Cerebellar nuclear complex (tissue), 1 donor: ENCODE data around the gene ABTB2.
"Not testable (repeated sequence)": the region's sequence is repeated elsewhere in the genome, so short reads cannot be mapped to it uniquely, and the experiment has no call there.

Experiments used
- DNase-seq, 2 experiments: peaks; one replicate each; lab custom pipeline; 2025; lab: John Stamatoyannopoulos, UW

The ABTB2 gene

DNA sequence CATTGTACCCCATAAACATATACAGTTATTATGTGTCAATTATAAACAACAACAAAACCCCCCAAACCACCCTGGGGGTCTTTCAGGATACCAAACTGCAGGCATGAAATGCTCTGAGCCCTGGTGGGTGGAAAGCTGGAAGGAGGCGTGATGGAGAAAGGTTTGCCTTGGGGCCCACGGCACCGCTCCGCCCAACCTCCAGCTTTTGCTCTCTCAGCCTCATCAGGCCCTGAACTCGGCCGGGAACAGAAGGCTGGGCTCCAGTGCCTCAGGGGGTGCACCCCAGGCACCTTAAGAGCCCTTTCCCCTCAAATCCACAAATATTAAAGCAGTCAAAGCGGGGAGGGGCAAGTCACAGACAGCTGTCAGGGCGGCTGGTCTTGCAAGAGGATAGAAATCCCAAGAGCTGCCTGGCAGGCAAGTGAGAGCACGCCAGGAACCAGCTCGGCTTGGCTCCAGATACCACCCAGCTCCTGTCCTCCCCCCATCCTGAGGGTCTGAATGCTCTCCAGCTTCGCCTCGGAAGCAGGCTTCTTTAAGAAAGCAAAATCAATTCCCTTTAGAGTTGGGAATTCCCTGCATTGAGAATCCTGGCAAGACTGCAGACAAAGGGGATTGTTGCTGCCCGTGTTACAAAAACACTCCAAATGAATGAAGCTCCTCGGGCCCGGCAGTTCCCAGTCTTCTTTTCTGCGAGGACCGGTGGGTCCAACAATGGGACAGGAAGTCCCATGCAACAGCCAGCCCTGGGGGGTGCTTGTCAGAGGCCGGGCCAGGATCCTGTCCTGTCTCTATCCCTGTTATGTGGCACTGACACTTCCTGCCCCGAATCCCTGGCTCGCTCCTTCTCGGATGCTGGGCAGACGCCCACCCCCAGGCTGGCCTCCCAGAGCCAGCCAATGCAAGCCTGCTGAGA, 171.6 kb downstream of the ABTB2 start:
- no peak for DNase-seq

DNA sequence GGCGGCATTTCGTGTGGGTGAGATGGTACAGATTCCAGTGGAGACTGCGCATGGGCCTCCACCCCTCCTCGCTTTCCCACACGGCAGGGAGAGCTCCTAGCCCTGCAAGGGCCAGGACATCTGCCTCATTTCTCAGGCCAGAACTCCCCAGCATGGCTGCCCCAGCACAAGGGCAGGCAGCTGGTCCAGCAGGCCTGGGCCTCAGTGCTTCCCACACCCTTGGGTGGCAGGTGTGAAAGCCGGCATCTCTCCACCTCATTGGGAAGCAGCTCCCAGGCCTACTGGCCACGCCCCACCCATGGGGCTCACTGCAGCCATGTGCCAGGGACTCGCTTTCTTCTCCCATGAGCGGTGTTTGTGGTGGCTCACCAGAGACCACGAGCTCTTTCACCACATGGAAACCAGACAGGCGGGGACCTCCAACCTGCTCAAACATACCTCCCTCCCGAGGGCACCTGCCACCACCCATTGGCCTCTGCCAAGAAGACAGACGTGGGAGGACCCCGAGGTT, 173.2 kb downstream of the ABTB2 start:
- DNase-seq = no peak

DNA sequence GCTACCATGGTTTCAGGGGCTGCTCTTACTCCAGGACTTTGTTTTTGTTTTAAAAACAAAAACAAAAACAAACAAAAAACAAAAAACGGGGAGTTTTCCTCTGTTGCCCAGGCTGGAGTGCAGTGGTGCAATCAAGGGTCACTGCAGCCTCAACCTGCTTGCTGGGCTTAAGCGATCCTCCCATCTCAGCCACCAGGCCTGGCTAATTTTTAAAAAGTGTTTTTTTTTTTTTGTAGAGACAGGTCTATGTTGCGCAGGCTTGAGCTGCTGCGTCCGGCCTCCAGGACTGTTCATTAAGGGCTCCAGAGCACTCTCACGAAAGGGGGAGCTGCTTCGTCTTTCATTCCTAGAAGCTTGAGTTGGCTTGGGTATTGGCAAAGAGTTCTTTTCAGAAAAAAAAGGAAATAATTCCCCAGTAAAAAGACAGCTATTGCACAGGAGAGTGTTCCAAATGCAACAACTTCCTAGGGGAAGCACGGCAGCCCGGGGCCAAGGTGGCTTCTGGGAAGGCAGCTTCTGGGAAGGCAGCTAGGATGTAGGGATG, 173.9 kb downstream of the ABTB2 start:
- no peak for DNase-seq

DNA sequence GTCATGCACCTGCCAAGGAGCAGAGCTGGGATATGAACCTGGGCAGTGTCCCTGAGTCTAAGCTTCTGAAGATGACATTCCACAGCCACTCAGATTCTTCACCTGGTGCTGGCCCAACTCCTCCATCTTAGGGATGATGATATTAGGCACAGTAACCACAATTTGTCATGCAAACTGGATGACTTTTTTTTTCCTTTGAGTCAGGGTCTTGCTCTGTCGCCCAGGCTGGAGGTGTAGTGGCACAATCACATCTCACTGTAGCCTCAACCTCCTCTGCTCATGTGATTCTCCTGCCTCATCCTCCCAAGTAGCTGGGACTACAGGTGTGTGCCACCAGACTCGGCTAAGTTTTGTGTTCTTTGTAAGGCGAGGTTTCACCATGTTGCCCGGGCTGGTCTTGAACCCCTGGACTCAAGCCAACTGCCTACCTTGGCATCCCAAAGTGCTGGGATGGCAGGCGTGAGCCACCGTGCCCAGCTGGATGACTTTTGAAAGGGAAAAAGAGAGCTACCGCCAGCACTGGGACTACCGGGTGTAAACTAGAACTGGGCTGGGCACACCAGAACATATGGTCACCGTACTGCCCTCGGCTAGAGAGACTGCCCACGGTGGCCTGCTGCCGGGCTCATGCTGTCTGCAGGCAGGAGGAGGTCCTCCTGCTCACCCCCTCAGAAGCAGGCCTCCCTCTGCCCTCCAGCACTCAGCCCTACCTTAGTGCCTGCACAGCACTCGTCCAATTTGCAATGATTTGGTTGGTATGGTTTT, 174.7 kb downstream of the ABTB2 start:
- DNase-seq = no peak

DNA sequence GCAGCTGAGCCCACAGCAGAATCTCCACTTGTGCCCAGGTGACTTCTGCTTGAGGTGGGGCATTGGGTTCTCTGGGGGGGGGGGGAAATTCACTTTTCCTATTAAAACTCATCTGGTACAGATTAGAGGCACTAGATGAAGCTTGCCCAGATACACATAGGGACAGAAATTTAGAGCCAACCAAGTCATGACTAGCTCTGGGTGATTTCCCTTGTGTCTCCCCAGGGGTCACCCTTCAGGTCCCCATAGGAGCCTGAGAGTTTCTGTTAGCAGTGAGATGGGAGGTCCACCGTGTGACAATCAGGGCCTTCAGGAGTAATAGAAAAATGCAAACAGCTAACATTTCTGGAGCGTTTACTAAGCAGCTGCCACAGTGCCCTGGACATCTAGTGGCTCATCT, 175.4 kb downstream of the ABTB2 start:
- DNase-seq = no peak

DNA sequence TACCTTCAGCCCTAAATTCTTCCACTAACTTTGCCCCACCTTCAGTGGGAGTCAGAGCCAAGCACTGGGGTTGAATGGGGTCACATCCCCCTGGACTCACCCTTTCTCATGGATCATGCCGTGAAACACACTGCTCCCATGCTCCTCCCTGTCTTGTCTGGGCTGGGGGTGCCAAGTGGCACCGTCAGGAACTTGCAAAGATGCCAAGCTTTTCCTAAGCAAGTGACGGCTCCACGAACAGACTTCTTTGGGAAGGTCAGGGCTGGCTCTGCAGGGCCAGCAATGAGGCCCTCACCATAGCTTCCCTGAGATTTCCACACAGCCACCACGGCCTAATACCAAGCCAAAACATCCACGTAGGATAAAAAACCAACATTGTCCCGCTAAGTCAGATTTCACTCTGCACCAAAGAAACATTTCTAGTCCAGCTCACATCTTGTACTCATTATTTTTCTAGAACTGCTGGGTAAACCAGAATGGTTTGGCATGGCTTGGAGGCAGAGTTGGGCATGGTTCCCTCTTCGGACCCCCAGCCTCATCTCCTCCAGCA, 175.9 kb downstream of the ABTB2 start:
- no peak for DNase-seq

DNA sequence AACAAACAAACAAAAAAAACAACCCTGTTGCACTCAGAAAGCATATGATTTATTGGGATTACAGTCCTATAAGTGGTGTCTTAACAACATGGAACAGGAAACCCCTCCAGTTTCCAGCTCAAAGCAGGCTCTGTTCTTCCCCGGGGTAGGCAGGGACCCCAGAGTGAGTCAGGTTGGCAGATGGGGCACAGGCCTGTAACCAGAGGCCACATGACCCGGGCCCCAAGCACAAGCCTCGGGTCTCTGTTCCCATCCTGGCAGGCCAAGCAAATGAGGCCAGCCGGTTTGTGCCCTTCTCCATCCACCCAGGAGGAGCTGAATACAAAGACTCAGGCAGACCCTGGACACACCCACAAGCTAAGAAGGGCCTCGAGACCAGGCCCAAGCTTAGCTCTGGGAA, 176.6 kb downstream of the ABTB2 start:
- no peak for DNase-seq

DNA sequence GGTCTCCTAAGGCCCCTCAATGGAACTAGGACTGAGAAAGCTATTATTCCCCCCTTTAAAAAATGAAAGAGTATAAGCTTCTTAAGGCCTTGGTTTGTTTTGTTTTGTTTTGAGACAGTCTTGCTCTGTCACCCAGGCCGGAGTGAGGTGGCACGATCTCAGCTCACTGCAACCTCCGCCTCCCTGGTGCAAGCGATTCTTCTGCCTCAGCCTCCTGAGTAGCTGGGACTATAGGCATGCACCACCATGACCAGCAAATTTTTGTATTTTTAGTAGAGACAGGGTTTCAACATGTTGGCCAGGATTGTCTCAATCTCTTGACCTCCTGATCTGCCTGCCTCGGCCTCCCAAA, 177.0 kb downstream of the ABTB2 start:
- not testable (repeated sequence) for DNase-seq

DNA sequence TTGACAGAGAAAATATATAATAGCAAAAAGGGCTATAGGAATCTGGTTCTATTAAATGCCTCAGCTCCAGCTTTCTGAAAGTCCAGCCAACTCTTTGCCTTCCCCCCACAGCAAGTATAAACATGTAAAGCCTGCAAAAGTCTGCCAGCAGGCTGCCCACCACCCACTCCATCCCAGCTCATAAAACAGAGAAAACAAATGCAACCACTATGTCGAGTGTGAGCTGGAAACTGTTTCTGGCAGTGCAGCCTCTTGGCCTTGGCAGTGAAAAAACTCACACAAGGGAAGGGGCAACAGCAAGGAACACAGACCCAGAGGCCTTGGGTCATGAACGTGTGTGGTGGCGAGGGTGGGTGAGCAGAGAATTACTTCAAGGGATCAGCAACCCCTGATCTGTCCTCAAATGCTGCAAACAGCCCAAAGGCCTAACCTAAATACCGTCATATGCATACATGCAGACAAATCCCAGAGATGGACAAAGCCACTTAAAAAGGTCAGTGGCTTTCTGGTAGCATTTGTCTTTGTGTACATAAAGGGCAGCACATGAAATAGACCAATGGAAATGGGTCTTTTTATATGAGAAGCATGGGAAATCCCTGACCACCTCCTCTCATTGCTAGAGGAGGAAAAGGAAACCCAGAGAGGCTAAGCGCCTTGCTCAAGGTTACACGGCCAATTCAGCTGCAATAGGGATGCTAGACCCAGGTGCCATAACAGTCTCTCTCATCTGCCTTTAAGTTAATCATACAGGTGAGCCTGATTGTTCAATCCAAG, 177.6 kb downstream of the ABTB2 start:
- no peak for DNase-seq

DNA sequence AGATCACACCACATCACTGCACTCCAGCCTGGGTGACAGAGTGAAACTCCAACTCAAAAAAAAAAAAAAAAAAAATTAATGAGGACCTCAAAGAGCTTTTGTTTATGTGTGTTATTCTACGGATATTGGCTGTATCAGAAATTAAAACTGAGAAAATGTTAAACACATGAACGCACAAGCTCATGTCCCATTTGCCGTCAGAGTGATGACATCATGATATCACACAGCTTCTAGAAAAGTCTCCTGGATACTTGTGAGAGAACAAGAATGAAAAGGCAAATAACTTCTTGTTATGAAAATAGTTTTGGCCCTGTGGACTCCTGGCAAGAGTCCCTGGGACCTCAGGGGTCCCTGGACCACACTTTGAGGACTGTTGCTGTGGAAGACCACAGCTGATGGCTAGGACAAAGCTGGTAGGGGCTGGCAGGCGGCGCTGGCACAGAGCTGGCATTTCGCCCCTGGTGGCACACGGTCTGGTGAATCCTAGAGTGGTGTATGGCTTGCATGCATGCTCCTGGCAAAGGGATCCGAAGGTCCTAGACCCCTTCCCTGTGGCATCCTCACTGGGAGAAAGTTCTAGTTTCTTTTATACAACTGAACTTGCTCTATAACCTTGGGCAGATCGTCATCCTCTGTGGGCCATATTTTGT, 178.7 kb downstream of the ABTB2 start:
- no peak for DNase-seq

DNA sequence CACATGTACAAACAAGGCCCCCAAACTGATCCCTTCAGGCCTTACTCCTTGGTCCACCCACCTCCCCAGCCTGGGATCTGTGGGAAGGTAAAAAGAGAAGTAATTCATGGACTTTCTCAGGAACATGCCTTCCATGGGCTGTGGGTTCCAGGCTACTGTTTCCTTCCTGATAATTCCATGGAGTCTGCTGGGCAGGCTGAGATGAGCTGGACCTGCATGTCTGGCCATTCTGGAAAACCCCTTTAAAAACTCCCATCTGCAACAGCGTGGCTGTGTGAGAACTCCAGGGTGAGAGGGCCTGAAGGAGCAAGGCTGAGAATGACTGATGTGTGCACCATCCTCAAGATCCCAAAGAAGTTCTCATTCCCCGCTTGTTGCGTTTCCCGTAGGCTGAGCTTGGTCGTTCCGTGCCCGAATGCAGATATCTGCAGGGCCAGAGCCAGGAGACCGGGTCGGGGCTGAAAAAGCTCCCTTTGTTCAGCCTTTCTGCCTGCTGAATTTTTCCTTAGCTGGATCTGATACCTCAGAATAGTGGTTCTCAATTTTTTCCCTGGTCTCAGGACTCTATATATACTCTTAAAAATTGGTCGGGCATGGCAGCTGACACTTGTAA, 179.5 kb downstream of the ABTB2 start:
- DNase-seq = no peak

DNA sequence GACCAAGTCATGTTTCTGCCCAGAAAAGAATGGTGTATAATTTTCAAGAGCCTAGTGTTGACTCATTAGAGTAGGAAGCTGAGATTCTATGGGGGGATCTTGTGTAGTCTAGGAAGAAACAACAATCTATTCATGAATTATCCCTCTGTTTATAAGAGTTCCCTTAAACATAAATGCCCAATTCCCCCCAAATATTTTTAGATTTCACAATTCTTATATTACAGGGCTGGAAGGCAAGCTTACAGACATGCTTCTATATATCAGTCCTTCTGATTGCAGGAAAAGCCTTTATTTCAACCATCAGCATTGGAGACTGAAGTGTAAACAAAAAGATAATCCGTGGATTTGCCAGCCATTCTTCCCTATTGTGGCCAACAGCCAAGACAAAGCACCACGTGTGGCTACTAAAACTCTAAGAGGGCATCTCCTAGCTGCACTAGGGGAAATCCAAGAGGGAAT, 181.0 kb downstream of the ABTB2 start:
- no peak for DNase-seq

DNA sequence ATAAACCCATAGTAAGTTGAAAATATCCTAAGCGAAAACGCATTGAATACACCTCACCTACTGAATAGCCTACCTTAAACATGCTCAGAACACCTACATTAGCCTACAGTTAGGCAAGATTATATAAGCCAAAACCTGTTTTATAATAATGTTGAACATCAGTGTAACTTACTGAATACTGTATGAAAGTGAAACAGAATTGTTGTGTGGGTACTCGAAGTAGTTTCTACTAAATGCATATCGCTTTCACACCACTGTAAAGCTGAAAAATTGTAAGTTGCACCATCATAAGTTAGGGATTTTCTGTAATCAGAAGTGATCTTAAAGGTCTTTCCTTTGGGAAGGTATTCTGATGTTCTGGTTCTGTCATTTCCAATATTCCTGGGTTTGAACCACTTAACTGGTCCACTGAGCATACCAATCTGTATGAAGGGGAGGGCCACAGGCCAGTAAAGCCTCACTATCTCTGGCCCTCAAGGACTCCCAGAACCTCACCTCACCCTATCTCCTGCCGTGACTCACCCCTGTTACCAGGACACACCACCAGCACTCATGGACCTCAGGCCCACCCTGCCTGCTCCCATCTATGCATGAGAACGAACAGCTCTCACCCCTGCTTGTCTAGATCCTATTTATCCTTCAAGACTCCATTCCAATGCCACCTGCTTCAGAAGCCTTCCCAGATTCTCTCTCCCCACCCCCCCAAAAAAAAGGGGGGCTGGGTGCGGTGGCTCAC, 182.4 kb downstream of the ABTB2 start:
- no peak for DNase-seq

DNA sequence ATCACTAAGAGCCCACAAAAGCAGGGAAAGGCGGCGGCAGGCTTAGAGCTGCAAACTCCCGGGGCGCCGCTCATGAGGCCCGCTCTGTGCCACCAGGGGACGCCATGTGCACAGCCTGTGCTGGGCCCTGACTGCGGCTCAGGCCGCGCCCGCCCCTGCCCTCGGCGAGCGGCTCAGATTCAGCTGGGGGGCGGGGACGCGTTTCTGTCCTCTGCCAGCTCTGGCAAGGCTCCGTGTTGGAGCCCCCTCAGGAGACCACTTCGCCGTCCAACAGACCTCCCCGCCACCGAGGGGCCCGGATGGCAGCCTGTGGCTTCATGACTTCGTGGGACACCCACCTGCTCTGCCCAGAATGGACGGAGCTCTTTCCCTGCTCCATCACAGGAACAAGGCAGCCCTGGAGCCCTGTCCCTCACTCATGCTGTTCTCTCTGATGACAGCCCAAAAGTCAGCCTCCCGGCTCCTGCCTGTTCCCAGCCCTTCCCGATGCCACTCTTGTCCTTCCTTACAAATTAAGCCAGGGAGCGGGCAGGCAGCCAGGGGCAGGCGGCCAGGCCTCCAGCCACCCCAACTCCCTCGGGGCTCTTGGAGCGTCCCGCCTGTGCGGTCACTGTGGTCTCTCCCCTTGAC, 183.3 kb downstream of the ABTB2 start:
- no peak for DNase-seq

DNA sequence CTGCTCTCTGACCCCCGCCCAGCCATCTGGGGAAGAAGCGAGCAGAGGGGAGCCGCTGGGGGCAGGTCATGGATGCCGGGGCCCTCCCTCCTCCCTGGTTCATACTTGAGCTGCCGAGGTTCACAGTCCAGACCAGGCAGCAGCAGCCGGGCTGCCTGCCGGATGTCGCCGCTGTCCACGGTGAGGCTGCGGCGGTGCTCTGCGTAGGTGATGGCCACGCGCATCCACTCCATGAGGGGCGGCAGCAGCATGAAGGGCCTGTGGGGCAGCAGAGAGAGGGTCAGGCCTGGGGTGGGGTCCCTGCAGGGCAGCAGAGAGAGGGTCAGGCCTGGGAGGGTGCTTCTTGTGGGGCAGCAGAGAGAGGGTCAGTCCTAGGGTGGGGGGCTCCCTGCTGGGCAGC, 184.8 kb downstream of the ABTB2 start:
- DNase-seq = no peak

DNA sequence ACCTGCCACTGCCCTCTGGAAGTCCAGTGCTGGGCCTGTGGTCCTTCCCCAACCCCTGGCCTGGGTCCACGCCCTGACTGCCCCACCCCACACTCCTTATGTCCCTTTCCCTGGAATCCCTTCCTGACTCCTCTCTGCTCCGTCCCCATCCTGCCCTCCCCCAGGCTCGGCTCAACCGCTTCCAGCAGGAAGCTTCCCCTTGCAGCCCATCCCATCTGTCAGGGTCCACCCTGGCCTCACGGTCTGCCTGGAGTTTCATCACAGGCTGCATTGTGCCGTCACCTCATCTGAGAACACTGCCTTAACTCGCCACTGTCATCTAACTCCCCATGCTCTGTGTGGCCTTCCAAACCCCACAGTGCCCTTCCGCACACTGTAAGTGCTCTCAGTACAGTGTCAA, 188.1 kb downstream of the ABTB2 start:
- DNase-seq = no peak

DNA sequence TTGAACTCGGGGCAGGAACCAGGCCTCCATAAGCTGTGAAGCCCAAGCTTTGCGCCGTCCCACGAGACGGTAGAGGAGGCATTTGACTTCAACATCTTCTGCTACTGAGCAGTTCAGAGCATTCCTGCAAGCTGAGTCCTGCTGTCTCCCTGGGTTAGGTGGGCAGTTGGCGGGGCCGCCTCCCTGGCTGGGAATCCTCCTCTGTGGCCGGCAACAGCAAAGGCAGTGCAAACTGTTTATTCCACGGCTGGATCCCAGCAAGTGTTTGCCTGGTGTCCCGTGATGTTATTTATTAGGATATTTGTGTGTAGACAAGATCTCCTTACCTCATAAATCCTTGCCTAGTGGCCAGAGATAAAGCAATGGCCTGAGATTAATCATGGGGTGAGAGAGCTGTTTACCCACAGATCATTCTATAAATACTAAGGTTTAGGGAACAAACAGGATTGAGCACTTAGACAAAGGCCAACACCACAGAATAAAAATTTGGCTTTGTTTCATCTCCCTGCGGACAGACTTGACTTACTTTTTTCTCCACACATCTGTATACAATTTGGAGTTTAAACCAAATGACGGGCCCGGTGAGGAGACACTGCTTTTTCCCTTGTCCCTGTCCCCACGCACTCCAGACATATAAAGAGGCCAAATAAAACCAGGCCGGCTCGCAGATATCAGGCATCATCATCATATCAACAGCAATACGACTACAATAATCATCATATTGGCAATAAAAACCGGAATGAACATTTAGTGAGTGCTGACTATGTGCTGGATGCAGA, 189.0 kb downstream of the ABTB2 start:
- no peak for DNase-seq

DNA sequence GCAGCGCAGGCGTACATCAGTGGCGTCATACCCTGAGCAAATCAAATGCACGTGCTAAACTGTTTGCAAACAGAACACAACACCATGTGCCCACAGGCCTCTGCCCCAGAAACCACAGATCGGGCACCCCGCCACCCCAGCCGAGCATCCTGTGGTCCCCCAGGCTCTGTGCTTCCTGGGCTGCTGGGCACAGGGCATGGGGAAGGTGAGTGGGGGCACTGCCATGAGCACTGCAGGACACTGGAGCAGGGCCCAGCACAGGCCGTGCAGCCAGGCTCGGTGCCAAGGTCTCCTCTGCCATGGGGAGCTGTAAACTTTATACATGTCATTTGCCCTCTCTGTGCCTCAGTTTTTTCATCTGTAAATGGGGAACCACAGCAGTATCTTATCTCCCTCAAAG, 189.8 kb downstream of the ABTB2 start:
- DNase-seq = no peak
